Measurements from ENCODE around the gene RNF187. TPM values are rescaled to one million over a fixed set of nuclear protein-coding genes. Genes with fewer than 3 reads are reported as not detected.

Gene RNF187
- total RNA-seq, 6 experiments from 2014 or later, result 43.9 to 66.6 (median 56.3) TPM

DNA sequence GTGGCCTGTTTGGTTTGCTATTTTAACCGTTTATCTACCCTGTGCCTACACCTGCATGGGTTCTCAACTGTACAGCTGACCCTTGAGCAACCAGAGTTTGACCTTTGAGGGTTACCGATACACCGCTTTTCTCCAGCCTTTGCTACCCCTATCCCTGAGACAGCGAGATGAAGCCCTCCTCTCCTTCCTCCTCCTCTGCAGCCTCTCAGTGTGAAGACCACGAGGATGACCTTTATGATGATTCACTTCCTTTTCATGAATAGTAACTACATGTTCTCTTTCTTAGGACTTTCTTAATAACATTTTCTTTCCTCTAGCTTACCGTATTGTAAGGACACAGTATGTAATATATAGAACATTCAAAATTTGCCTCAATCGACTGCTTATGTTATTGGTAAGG lies 14.5 kb upstream of the RNF187 start:
- H3K4me1 ChIP-seq, result no peaks in the 10 kb centered on the region
- peak in 2 of 4 donors; percentile 25 to 51 for ATAC-seq
- intact Hi-C loops (cut with DNase I), result no loop called here
- H3K36me3 ChIP-seq, result no peaks in the 10 kb centered on the region
- no peaks in the 10 kb centered on the region for H3K9me3 ChIP-seq
- TF ChIP-seq CTCF (IDR thresholded peaks at IDR 0.05) (no peak), POLR2A (IDR thresholded peaks at IDR 0.05) (no peak)
- no peak for DNase-seq
- WGBS (ENCODE audit: insufficient coverage, low coverage, low lambda C conversion rate, missing lambda C conversion rate), result 40% methylated on average over 7 of the region's 7 CpGs
- H3K27ac ChIP-seq, result no peak overlapping the region
- H3K4me3 ChIP-seq, result no peak overlapping the region
- no peaks in the 10 kb centered on the region for H3K27me3 ChIP-seq

DNA sequence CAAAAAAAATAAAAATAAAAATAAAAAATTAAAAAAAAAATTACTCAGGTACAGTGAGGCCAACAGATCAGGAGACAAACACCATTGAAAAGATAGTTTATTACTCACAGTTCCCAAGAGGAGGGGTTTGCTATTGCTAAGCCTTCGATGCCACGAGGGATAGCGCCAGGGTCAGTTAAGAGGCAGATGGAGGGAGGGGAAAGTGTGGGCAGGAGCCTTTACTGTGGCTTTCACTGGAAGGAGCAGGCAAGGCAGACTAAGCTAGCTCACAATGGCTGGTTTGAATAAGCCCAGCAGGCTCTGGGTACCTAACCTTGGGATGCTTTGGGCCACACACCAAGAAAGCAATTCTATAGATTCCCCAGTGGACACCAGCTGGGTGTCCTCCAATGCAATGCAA lies 12.7 kb upstream of the RNF187 start:
- intact Hi-C loops (cut with DNase I), result no loop called here
- H3K27ac ChIP-seq, result no peak overlapping the region
- TF ChIP-seq CTCF (IDR thresholded peaks at IDR 0.05), result no peak
- no peak for TF ChIP-seq POLR2A (IDR thresholded peaks at IDR 0.05)
- no peaks in the 10 kb centered on the region for H3K36me3 ChIP-seq
- DNase-seq (peak in 1 of 3 donors; percentile 8), ATAC-seq (no peak)
- H3K27me3 ChIP-seq, result no peaks in the 10 kb centered on the region
- H3K4me3 ChIP-seq, result no peak overlapping the region
- H3K4me1 ChIP-seq, result no peaks in the 10 kb centered on the region
- H3K9me3 ChIP-seq, result no peaks in the 10 kb centered on the region
- WGBS (ENCODE audit: insufficient coverage, low coverage, low lambda C conversion rate, missing lambda C conversion rate), result 93% methylated on average over 2 of the region's 3 CpGs

DNA sequence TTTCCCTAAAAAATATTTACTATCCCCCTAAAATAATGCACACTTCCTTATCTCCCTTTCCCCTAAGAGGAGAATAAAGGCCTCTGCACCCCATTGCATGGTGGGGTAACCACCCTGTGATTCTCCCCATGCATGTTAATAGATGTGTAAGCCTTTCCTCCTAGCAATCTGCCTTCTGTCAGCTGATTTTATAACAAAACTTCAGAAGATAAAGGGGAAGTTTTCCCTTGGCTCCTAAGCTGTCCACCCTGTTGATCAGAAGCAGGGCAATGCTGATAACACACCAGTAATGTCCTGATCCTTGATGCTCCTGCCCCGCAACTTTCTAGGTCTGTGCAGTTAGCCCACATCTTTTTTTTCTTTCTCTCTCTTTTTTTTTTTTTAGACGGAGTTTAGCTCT lies 11.4 kb upstream of the RNF187 start:
- Histone ChIP-seq H3K4me3 (no peak overlapping the region), H3K4me1 (no peaks in the 10 kb centered on the region), H3K27me3 (no peaks in the 10 kb centered on the region), H3K9me3 (no peaks in the 10 kb centered on the region), H3K27ac (no peak overlapping the region), H3K36me3 (no peaks in the 10 kb centered on the region)
- ATAC-seq (no peak), DNase-seq (peak in 1 of 3 donors; percentile 4)
- no peak for TF ChIP-seq POLR2A (IDR thresholded peaks at IDR 0.05)
- no CpG with 5 or more reads among the region's 2 CpGs for WGBS (ENCODE audit: insufficient coverage, low coverage, low lambda C conversion rate, missing lambda C conversion rate)
- intact Hi-C loops (cut with DNase I), result no loop called here

GRCh38 chr1:228477263-228477662 lies 9.9 kb upstream of the RNF187 start:
- no peak for ATAC-seq

GRCh38 chr1:228478326-228478725 lies 8.9 kb upstream of the RNF187 start:
- H3K27me3 ChIP-seq, result no peaks in the 10 kb centered on the region
- no peak overlapping the region for H3K4me3 ChIP-seq
- 39% methylated on average over 4 of the region's 4 CpGs for WGBS (ENCODE audit: insufficient coverage, low coverage, low lambda C conversion rate, missing lambda C conversion rate)
- ATAC-seq (no peak), DNase-seq (no peak)
- H3K4me1 ChIP-seq, result no peaks in the 10 kb centered on the region
- intact Hi-C loops (cut with DNase I), result no loop called here
- no peaks in the 10 kb centered on the region for H3K9me3 ChIP-seq
- no peak overlapping the region for H3K27ac ChIP-seq
- no peaks in the 10 kb centered on the region for H3K36me3 ChIP-seq
- TF ChIP-seq CTCF (IDR thresholded peaks at IDR 0.05), result no peak
- no peak for TF ChIP-seq POLR2A (IDR thresholded peaks at IDR 0.05)

More at GRCh38 chr1:228477263-228477662, 9.9 kb upstream of the RNF187 start:
- Histone ChIP-seq H3K27ac (no peak overlapping the region), H3K4me1 (no peaks in the 10 kb centered on the region), H3K4me3 (no peak overlapping the region), H3K27me3 (no peaks in the 10 kb centered on the region), H3K36me3 (no peaks in the 10 kb centered on the region), H3K9me3 (no peaks in the 10 kb centered on the region)
- 86% methylated on average over 4 of the region's 4 CpGs for WGBS (ENCODE audit: insufficient coverage, low coverage, low lambda C conversion rate, missing lambda C conversion rate)
- intact Hi-C loops (cut with DNase I), result no loop called here
- peak in 1 of 3 donors; percentile 7 for DNase-seq
- TF ChIP-seq POLR2A (IDR thresholded peaks at IDR 0.05) (no peak), CTCF (IDR thresholded peaks at IDR 0.05) (no peak)
